ENCODE measurements around the gene TSEN2. TPM values are rescaled to one million over a fixed set of nuclear protein-coding genes. Genes with fewer than 3 reads are reported as not detected.

Gene TSEN2
- total RNA-seq, 1 donor from 2014 or later: 39.7 TPM

Other genes starting within 250 kb of the TSEN2 start
- gene PPARG, start 195.4 kb upstream of the TSEN2 start, total RNA-seq (ENCODE audit: insufficient read depth, low replicate concordance): 2.9 TPM
- gene MKRN2OS, start 61.0 kb downstream of the TSEN2 start, total RNA-seq (ENCODE audit: insufficient read depth, low replicate concordance): 4.1 TPM
- gene MKRN2, start 72.6 kb downstream of the TSEN2 start, total RNA-seq (ENCODE audit: insufficient read depth, low replicate concordance): 37.6 TPM
- 120 TPM for gene RAF1, start 179.6 kb downstream of the TSEN2 start, total RNA-seq (ENCODE audit: insufficient read depth, low replicate concordance)

All from umbilical cord (tissue), 1 donor.